Spleen (tissue), 11 donors: ENCODE measurements around the gene RASAL3. TPM values are rescaled to one million over a fixed set of nuclear protein-coding genes. Genes with fewer than 3 reads are reported as not detected.

Experiments
- DNase-seq: peaks from one replicate; pipeline ENCODE4 v3.0.0-alpha.2; 2020
- H3K27ac ChIP-seq, 8 donors: fragments of 200-600 bp; sonication (generic) in 7 of 8; 1 replicate in 4 of 8; 2 replicates in 4 of 8; pipeline versions ENCODE4 v1.5.0 to v1.8.0; 2016 to 2021; ENCODE audit warnings: inconsistent platforms in 4 of 8, mild to moderate bottlenecking in 4 of 8, moderate library complexity in 1 of 8
- H3K27me3 ChIP-seq, 7 donors: fragments of 200-600 bp; sonication (generic) in 6 of 7; replicated peaks in 1 of 7; 1 replicate in 4 of 7; 2 replicates in 3 of 7; pipeline versions ENCODE4 v1.5.0 to v1.8.0; 2016 to 2021; ENCODE audit warnings: inconsistent platforms in 3 of 7, mild to moderate bottlenecking in 1 of 7
- H3K36me3 ChIP-seq, 6 donors: fragments of 200-600 bp; sonication (generic) in 5 of 6; 1 replicate in 4 of 6; 2 replicates in 2 of 6; pipeline versions ENCODE4 v1.5.0 to v1.8.0; 2016 to 2021; ENCODE audit warnings: inconsistent platforms in 2 of 6
- H3K4me1 ChIP-seq, 6 donors: fragments of 200-600 bp; sonication (generic) in 5 of 6; 1 replicate in 3 of 6; 2 replicates in 3 of 6; pipeline versions ENCODE4 v1.5.0 to v1.8.0; 2016 to 2021; ENCODE audit warnings: inconsistent platforms in 3 of 6
- H3K4me3 ChIP-seq, 8 donors: fragments of 200-600 bp; sonication (generic) in 7 of 8; 1 replicate in 4 of 8; 2 replicates in 4 of 8; pipeline versions ENCODE4 v1.5.0 to v1.8.0; 2016 to 2021; ENCODE audit warnings: inconsistent platforms in 4 of 8, mild to moderate bottlenecking in 4 of 8, moderate library complexity in 2 of 8
- H3K9me3 ChIP-seq, 8 donors: fragments of 200-600 bp; sonication (generic) in 7 of 8; 1 replicate in 4 of 8; 2 replicates in 4 of 8; pipeline versions ENCODE4 v1.5.0 to v1.8.0; 2016 to 2021; ENCODE audit warnings: inconsistent platforms in 4 of 8
- POLR2A ChIP-seq, 3 donors: fragments of 450-650 bp; IDR thresholded peaks; one replicate each; pipeline ENCODE4 v1.5.1; 2017; ENCODE audit warnings: antibody characterized with exemption in 3 of 3, mild to moderate bottlenecking in 1 of 3
- POLR2AphosphoS5 ChIP-seq, 3 donors: sonication (generic); formaldehyde crosslinking; IDR thresholded peaks; one replicate each; pipeline ENCODE4 v1.5.1; 2017; ENCODE audit warnings: antibody characterized with exemption in 3 of 3
- WGBS, 5 donors: extraction: QIAGEN DNeasy Blood & Tissue Kit in 3 of 5; methylation state at CpG; one replicate each; pipeline versions ENCODE4 v1.1.5 to v1.1.7; 2013 to 2018; 5-methylcytosine and 5-hydroxymethylcytosine counted together
- intact Hi-C: fragments of 100-400 bp; cut with DNase I; formaldehyde crosslinking; loops from one replicate; pipeline ENCODE4 v1.15.0; 2023; ENCODE audit warnings: low total_unique reads
- microRNA-seq, 3 donors: library from miRNA; unstranded; fragments of <30 nt; microRNA quantifications; one replicate each; pipeline versions ENCODE4 to v1.1.0, GENCODE V29; 2019 to 2020
- polyA plus RNA-seq, 3 donors: library from polyadenylated mRNA; stranded (reverse); fragments of 200-250 nt; gene quantifications; one replicate each; pipeline ENCODE4 v1.2.1, GENCODE V29; 2013
- small RNA-seq, 4 donors: library from RNA; depleted of rRNA; stranded (forward); fragments of <200 nt; gene quantifications; one replicate each; pipeline ENCODE3, GENCODE V24; 2016
- total RNA-seq, 7 donors: library from RNA; depleted of rRNA in 3 of 7; stranded (reverse); fragments of >200 nt in 3 of 7; fragmentation: NEBNext Ultra II Directional in 4 of 7; extraction: Animal tissue kit (Norgen Biotek cat#: 25700) in 4 of 7; gene quantifications; one replicate each; pipeline versions ENCODE4 v1.1.0 to v1.2.1, GENCODE V29; 2016 to 2021
- donor health status: healthy with polysubstance abuse.
- donor health status: DM: no; HTN: no; CAD: no; lungs with moderate emphysema.
- donor health status: DM: no; HTN: no; CAD: no.
- donor health status: Bipolar disorder and iron deficiency.
- donor health status: healthy.
- donor health status: DM: no; HTN: no; CAD: no.
- donor health status: DM: yes; HTN: yes; CAD: no.

RASAL3 gene
- total and polyA plus RNA-seq, 10 donors = 31.7 to 79.1 (median 62.2) TPM

DNA sequence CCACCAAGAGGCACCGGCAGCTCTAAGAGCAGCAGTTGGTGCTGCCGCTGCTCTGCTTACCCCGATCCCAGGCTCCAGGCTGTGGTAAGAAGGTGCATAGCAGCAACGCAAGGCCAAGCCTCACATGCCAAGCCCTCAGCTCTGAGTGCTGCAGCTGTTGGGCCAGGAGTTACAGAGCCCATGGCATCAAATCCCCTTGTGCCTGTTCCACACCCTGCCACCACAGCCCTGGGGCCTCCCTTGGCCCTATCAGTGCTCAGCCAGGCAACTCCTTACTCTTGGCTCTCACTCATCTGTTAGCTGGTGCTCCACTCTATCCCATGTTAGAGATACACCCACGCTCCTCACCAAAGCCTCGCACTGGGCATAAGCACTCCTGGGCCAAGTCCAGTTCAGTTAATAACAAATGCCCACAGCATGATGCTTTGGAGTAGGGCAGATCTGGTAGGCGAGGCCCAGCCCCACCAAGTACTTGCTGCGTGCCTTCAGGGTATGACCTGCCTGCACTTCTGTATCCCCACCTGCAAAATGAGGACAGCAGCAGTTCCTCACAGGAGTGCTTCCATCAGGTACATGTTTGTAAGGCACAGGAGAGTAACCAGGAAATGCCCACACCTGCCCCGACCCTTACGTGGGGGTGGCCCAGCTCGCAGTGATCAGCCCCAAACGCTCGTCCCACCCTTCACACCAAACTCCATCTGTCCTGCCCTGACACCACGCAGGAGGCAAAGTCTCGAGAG is 61.8 kb downstream of the RASAL3 start:
- Histone ChIP-seq H3K4me3 (no peak overlapping the region), H3K4me1 (peaks cover 5 to 58% (median 34%) of the 10 kb centered on the region in 6 donors), H3K36me3 (peaks cover 0 to 99% (median 63%) of the 10 kb centered on the region in 6 donors), H3K9me3 (no peaks in the 10 kb centered on the region), H3K27me3 (no peaks in the 10 kb centered on the region), H3K27ac (peak overlapping the region in 3 of 8 donors; percentile 24 to 50 (median 28))
- DNase-seq = no peak
- WGBS, 5 donors = 92 to 94% (median 93%) methylated on average over 15 of the region's 15 CpGs
- TF ChIP-seq POLR2A (IDR thresholded peaks at IDR 0.05) (no peak), POLR2AphosphoS5 (IDR thresholded peaks at IDR 0.05) (peak in 1 of 3 donors; percentile 3)
- intact Hi-C loops = no loop called here

Small RNA genes within 50 kb of the gene (microRNA-seq; reads per million reads assigned to microRNA genes)
- gene MIR1470 = 0 reads per million in 3 donors

Small RNA genes within 50 kb of the gene (small RNA-seq; reads per million reads assigned to genes)
- gene MIR1470 = 0 reads per million in 4 donors

Other genes starting within 250 kb of the RASAL3 start
- gene EPHX3, start 232.1 kb downstream of the RASAL3 start, total RNA-seq = 1 to 10 TPM; 1.6 to 6.6 (median 3.8) TPM
- gene EPHX3, start 232.1 kb downstream of the RASAL3 start, polyA plus RNA-seq = under 1 TPM; 0.13 to 0.67 (median 0.59) TPM
- 100 to 1,000 TPM in 4 of 7 donors, 10 to 100 TPM in 3; 50.7 to 146 (median 124) TPM for gene BRD4, start 132.0 kb downstream of the RASAL3 start, total RNA-seq
- gene BRD4, start 132.0 kb downstream of the RASAL3 start, polyA plus RNA-seq = 10 to 100 TPM; 10.3 to 35.9 (median 14.2) TPM
- gene AKAP8, start 84.8 kb downstream of the RASAL3 start, total RNA-seq = 10 to 100 TPM; 24.9 to 51.3 (median 48.9) TPM
- gene AKAP8, start 84.8 kb downstream of the RASAL3 start, polyA plus RNA-seq = 10 to 100 TPM; 13.9 to 24.8 (median 21.9) TPM
- 100 to 1,000 TPM; 121 to 236 (median 140) TPM for gene AKAP8L, start 45.6 kb downstream of the RASAL3 start, total RNA-seq
- 100 to 1,000 TPM in 1 of 3 donors, 10 to 100 TPM in 2; 41.2 to 131 (median 87.8) TPM for gene AKAP8L, start 45.6 kb downstream of the RASAL3 start, polyA plus RNA-seq
- 10 to 100 TPM; 23.1 to 33.7 (median 26.9) TPM for gene WIZ, start 14.6 kb downstream of the RASAL3 start, total RNA-seq
- 10 to 100 TPM in 1 of 3 donors, 1 to 10 TPM in 2; 6.6 to 14.8 (median 7.0) TPM for gene WIZ, start 14.6 kb downstream of the RASAL3 start, polyA plus RNA-seq
- under 1 TPM in 2 of 7 donors, not detected in 5; 0.10 to 0.16 TPM for gene PGLYRP2, start 15.0 kb upstream of the RASAL3 start, total RNA-seq
- under 1 TPM in 2 of 3 donors, not detected in 1; 0.02 to 0.06 TPM for gene PGLYRP2, start 15.0 kb upstream of the RASAL3 start, polyA plus RNA-seq
- 1 to 10 TPM in 1 of 7 donors, under 1 TPM in 4, not detected in 2; 0.28 to 1.2 (median 0.37) TPM for gene CYP4F22, start 44.0 kb upstream of the RASAL3 start, total RNA-seq
- under 1 TPM; 0.10 to 0.17 (median 0.14) TPM for gene CYP4F22, start 44.0 kb upstream of the RASAL3 start, polyA plus RNA-seq
- gene CYP4F8, start 150.7 kb upstream of the RASAL3 start, total RNA-seq = not detected
- gene CYP4F8, start 150.7 kb upstream of the RASAL3 start, polyA plus RNA-seq = not detected
- gene CYP4F3, start 176.4 kb upstream of the RASAL3 start, total RNA-seq = 10 to 100 TPM in 4 of 7 donors, 1 to 10 TPM in 3; 3.5 to 44.1 (median 12.3) TPM
- gene CYP4F3, start 176.4 kb upstream of the RASAL3 start, polyA plus RNA-seq = under 1 TPM; 0.03 to 0.99 (median 0.48) TPM
- gene CYP4F12, start 208.5 kb upstream of the RASAL3 start, total RNA-seq = 1 to 10 TPM; 2.8 to 8.2 (median 4.2) TPM
- gene CYP4F12, start 208.5 kb upstream of the RASAL3 start, polyA plus RNA-seq = 1 to 10 TPM; 1.9 to 8.3 (median 4.0) TPM